Cerebellar nuclear complex (tissue), 1 donor: ENCODE results near the gene PNPLA3.

ENCODE experiments used
- DNase-seq, 2 experiments: peaks; one replicate each; lab custom pipeline; 2025; lab: John Stamatoyannopoulos, UW

The PNPLA3 gene

DNA sequence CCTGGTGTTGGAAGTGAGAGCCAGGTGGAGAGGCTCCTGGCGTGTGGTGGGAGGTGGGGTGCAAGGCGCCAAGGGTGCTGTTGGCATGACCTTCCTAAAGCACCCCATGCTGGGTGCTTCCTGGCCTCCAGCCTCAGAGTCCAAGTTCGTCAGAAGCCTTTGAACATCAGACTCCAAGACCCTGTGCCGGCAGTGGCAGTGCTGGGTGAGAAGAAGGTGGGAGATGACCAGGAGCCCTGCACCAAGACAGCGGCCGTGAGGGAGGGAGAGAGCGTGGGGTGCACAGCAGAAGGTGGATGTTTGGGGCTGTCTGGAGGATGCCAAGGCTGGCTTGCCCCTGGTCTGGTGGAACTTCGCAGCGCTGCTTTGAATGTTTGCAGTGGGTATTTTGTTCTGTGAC, 70.8 kb downstream of the PNPLA3 start:
- DNase-seq = no peak

DNA sequence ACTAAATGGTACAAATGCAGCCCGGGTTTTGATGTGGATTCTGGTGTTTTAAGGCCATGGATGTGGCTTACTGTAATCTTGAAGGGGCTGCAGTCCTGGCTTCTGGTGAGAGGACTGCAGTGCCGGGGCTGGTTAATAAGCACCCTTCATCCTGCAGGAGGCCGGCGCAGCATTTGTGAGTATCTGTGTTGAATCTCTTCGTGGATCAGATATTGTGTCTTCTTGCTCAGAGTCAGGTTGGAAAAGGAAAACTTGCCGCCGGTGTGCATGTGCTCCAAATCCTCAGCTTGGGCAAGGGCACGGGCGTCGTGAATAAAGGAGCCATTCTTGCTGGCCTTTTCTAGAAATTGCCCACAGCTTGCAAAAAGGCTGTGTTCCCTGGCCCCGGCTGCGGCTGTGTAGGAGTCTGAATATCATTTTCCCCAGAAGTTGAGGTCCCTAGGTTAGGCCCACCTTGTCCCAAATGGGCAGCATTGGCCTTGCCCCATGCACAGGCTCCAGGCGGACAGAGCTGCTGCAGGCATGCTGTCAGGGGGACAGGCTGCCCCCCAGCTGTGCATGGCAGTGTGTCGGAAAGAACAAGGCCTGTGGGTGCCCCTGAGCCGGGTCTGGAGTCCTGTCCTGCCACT, 71.6 kb downstream of the PNPLA3 start:
- DNase-seq = no peak

DNA sequence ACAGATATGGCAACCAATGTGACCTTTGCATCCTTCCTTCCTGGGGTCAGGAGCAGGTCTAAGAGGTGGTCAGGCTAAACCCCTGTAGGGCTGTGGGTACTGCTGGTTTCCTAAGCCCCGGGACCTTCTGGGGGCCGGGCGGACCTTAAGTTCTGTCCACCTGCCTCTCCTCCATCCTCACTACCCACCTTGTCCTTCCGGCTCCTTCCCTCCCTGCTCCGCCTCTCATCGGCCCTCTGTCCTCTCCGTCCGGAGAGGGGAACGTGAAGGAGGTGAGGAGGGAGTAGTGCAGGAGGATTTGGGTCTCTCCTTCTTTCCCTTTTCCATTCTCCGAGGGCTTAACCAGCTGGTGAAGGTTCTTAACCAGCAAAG, 72.2 kb downstream of the PNPLA3 start:
- DNase-seq = no peak

DNA sequence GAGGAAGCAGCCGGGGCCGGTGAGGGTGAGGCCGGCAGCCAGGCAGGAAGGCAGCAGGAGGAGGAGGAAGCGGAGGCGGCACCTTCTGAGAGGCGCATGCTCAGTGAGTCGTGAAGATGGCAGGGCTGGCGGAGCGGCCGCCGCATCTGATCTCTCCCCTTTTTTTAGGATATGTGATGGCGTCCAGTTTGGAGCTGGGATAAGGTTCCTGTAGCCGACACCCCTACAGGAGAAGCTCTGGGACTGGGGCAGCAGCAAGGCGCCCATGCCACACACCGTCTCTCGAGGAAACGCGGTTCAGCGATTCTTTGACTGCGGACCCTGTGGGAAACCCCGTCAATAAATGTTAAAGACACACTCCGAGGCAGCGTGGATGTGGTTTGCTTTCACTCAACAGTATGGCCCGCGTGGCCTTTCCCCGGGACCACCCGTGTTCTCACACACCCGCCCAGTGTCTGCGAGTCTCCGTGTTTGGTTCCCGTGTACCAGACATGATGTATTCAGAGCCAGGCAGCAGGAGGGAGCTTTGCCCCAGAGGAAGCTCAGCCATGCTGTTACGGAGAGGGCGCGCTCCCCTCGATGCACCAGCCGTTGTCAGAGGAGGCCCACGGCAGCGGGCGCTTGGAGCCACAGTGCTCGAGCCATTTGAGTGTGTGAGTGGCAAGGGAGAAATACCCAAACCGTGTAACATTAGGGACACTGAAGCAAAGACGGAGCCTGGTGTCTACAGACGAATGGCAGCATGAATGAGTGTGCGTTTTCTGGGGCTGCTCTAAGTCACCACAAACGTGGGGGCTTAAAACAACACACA, 72.8 kb downstream of the PNPLA3 start:
- DNase-seq = peak in 1 of 2 experiments; percentile 2

DNA sequence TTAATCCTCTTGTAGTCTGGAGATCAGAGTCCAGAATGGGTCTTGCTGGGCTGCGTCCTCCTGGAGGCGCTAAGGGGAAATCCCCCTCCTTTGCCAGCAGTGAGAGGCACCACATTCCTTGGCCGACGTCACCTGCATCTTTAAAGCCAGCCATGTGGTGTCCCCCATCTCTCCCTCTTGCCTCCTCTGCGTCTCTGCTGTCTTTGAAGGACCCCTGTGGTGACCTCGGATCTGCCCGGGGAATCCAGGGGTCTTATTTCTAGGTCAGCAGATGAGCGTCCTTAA, 73.3 kb downstream of the PNPLA3 start:
- DNase-seq = no peak
